HG02884 (cell line): Measurements from ENCODE around the gene HABP2.

Source experiments
- ATAC-seq: cut with Tn5 transposase; IDR thresholded peaks from one replicate; pipeline ENCODE4 v1.9.1; 2021; ENCODE audit warnings: mild to moderate bottlenecking, moderate library complexity; ENCODE audit not compliant: unreplicated experiment

Gene HABP2

DNA sequence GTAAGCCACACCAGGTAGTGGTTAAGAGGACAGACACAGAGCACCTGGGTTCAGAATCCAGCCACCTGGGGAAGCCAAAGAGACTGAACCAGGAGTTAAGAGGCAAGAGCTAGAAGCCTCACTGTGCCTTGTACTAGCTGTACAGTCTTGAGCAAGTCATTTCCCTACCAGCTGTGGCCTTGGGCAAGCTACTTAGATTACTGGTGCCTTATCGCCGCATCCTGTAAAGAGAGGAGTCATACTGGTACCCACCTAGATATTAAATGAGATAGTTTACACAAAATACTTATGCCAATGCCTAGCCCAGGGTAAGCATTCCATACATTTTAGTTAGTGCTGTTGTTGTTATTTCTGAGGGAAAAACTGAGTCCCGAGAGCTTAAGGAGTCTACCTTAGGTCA lies 47.7 kb downstream of the HABP2 start:
- ATAC-seq = no peak

DNA sequence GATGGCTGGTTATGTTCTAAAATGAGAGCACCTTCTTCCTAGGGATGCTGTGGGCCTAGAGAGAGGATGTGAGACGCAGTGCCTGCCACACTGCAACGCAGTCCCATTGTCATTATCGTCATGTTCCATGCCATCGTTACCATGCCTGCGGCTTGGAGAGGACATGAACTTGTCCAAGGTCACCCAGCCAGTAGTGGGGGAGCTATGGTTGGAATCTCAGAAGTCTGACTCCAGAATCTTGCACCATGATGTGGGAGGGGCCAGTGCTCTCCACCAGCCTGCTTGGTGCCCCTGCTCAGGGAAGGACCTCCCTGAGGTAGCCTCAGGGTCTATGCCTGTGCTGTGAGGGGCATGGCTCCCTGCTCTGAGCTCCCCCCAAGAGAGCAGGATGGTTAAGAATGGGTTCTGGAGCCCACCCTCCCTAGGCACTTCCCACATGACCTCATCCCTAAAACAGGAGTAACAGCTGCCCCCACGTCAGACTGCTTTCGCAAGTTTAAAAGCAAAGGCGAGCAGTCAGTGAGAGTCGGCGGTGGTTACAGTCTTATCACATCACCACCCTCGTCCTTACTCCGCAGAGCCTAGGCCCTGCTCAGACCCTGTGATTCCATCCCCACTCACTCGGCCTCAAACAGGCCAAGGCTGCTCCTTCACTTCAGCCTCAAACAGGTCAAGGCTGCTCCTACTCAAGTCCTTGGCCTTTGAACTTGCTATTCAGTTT lies 50.4 kb downstream of the HABP2 start:
- ATAC-seq = no peak

DNA sequence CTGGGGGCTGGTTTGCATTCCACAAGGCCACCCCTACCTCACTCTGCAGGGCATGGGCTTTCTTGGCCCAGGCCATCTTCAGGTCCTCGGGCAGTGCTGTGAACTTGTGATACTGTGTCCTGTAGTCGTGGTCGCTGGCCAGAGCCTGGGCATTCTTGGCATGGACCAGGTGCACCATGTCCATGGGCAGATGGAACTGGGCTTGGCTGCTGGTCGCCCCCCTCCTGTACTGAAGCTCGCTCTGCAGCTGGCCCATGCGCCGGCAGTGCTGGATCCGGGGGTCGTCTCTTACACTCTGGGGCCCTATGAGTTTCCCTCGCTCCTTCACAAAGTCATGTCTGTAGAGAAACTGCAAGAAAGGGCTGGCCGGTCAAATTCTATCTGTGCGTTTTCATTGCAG lies 51.7 kb downstream of the HABP2 start:
- no peak for ATAC-seq

DNA sequence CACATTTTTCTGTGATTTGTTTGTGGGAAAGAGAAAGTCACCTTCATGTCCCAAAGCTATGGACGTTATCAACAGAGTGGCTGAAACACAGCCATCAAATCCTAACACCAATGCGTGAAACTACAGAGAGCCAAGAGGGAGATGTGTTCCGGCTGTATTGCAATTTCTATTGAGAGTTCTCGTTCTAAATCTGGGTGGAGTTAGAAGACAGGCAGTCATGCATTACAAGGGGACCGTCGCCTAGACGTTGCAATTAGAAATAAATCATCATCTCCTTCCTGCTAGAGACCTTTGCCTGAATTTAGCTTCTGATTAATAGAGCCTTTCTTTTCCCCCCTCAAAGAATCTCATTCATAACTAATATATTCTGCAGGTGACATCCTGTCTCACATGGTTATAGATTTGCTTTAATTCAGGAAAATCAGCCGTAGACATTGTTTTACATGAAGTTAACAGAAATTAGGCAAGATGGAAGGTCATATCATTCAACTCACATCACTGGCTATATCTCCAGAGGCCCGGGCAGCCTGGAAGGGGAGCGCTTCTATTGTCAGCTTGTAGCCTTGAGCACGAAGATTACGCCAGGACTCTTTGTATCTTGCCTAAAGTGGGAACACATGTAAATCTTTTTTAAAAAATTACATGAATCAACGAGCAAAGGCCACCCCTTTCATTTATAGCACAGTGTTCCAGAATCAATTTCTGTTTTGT lies 52.6 kb downstream of the HABP2 start:
- no peak for ATAC-seq

- no peak for ATAC-seq
Measured at GRCh38 chr10:113609704-113610108, 56.9 kb downstream of the HABP2 start.

- no peak for ATAC-seq
Measured at GRCh38 chr10:113610631-113611601, 58.1 kb downstream of the HABP2 start.

GRCh38 chr10:113612154-113612553 lies 59.3 kb downstream of the HABP2 start:
- ATAC-seq = no peak

DNA sequence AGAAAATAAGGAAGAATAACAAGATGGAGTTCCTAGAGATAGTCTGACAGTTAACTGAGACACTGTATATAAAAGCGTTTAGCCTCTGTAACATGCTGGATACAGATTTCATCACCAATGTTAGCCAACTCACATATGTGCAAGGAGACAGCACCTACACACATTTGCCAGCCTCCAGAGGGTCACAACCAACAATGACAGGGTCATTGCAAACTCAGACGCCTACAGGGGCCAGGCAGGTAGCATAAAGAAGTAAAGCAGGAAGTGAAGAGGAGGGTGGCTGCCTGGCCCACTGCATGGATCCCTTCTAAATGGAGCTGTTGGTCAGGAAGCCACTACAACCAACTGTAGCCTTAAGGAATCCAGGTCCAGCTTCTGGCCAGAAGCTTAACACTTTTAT lies 60.6 kb downstream of the HABP2 start:
- no peak for ATAC-seq

DNA sequence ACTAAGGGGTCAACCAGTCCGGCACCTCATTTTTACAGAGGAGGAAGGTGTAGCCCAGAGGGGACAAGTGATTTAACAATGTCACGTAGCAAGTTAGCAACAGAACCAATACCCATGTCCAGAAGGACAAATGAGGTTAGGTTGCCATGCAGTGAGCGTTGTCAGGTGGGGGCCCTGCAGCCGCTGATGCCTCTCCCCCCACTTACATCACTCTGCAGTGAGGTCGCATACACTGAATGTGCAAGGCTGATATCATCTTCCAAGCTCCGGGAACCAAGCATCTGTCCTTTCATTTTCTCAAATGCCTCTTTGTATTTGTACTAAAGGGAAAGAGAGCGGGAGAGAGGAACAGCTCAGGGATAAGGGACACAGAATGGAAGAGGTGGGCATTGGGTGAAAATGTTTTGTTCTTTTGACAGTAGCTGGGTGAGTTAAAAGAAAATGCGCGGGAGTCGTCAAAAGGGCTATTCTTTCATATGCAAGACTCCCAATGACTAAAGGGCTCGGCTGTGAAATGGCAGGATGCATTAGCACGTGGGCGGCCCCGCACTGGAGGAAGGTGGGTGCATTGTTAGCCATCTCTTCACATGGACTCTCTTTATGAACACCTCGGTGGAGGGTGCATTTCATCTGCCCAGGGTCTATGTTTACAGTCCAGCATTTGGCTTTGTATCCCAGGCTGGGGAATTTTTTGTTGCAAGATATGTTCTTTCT lies 61.3 kb downstream of the HABP2 start:
- no peak for ATAC-seq

GRCh38 chr10:113616244-113617074 lies 63.6 kb downstream of the HABP2 start:
- ATAC-seq = no peak

DNA sequence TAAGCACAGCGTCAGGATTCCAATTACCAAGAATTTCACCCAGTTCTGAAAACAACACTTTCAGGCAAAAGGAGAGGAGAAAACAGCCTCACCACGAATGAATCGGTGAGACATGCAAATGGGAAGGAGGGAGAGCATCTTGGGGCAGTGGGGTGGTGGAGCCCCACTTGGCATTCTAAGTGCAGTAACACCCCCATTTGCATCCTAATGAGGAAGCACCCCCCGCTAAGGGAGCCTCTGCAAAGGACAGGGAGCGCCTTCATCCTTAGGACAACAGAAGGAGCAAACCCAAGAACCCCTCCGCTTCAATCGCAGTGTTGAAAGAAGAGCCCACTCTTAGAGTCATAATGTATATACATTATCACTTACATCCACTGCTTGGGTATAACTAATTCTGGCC lies 64.2 kb downstream of the HABP2 start:
- no peak for ATAC-seq

DNA sequence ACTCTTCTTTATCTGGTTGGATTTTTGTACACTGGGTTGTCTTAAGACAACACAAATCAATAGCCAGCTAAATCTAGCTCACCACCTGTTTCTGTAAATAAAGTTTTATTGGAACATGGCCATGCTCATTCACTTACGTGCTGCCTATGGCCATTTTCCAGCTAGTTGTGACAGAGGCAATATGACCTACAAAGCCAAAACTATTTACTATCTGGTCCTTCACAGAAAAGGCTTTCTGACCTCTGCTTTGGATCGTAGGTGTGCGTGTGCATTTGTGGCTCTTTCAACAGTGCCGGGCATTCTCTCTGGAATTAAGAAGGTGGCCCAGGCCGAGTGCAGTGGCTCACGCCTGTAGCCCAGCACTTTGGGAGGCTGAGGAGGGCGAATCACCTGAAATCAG lies 65.5 kb downstream of the HABP2 start:
- no peak for ATAC-seq

DNA sequence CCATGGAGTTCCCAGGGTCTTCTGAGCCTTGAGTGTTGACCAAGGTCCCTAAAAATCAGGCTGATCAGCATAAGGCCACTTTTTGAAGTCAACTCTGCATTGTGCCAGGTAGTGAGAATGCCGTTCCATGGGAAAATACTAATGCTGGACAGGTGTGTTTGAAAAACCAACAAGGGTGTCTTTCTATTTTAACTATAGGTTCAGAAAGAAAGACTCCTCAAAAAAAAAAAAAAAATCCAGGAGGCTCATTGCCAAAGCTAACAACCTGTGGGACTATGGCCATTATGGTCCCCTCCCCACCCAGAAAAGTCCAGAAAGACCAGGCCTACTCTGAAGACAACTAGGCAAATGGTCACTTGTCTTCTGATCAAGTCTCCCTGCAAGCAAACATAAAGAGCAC lies 66.5 kb downstream of the HABP2 start:
- no peak for ATAC-seq

DNA sequence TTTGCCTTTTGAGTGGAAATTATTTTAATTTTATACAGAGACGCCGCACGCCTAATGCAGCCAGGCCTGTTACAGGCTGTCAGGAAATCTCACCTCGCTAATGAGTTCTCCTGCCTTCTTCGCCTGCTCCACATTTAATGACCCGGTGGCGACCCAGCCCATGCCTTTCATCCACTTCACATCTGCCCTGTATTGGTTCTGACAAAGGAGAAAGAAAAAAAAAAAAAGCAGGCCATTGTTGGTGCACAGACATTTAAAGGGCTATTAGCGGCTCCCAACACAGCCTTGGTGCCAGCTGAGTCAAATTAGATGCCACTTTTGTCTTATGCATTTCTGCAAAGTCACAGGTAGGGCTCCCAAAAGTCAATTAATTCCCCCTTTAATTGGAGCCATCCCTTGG lies 67.7 kb downstream of the HABP2 start:
- ATAC-seq = no peak

DNA sequence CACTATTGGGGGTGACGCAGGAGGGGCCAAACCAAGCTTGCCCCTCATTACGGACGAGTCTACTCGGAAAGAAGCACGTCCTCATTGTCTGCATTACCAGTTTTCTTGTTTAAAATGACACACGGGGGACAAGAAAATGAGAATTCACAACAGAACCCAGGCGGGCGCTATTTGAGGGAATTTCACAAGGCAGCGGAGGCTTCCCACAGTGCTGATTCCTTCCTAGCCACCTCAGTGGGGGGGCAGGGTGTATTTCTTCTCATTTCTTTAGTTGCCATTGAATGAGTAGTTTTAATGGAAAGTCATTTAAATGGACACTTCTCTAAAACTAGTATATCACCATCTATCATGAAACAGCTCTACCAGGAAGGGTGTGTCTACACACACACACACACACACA lies 68.1 kb downstream of the HABP2 start:
- no peak for ATAC-seq

- ATAC-seq = no peak
Measured at GRCh38 chr10:113621799-113622198, 68.9 kb downstream of the HABP2 start.

- no peak for ATAC-seq
Measured at GRCh38 chr10:113622831-113623230, 70.0 kb downstream of the HABP2 start.

DNA sequence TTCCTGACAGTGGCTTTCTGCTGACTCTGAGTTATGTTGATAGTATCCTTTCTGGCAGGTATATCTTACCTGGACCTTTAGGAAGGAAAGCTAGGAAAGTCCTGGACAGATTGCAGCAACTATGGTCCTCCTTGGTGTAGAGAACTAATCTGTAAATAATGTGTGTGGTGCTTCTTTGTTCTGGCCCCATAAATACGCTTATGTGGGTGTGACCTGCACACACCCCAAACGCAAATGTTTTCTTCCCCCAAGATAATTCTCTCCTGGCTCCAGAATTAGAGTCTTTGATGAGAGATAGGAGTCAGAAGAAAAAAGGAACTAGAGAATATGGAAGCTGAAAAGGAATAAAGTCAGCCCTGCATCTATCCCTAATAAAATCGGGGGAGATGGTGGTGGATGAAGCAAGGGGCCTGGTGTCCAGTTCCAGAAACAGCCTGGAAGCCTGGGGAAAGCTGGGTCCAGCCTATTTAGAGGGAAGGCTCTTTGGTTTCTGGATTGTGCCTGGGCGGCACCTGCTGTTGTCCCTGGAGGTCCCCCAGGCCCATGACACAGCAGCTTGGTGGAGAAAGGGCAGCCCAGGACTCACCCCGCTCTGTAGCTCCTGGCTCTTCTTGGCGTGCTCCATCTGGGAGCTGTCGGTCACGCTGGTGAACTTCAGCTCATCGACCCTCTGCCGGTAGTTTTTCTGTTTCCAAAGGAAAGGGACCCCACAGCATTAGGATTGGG lies 72.8 kb downstream of the HABP2 start:
- no peak for ATAC-seq

GRCh38 chr10:113626809-113627355 lies 74.0 kb downstream of the HABP2 start:
- no peak for ATAC-seq
